Posterior cingulate gyrus (tissue), 11 donors: Measurements from ENCODE around the gene HOXC13.
A peak's percentile ranks its signal among the peaks of the same experiment; 100 is the strongest.

Experiments
- DNase-seq, 10 donors: peaks; one replicate each; pipeline versions ENCODE4 v3.0.0 to v3.0.0-alpha.2; 2020 to 2021; ENCODE audit warnings: mixed read lengths in 3 of 10
- intact Hi-C: fragments of 100-400 bp; cut with DNase I; formaldehyde crosslinking; loops from one replicate; pipeline ENCODE4 v1.15.1; 2023

The HOXC13 gene

DNA sequence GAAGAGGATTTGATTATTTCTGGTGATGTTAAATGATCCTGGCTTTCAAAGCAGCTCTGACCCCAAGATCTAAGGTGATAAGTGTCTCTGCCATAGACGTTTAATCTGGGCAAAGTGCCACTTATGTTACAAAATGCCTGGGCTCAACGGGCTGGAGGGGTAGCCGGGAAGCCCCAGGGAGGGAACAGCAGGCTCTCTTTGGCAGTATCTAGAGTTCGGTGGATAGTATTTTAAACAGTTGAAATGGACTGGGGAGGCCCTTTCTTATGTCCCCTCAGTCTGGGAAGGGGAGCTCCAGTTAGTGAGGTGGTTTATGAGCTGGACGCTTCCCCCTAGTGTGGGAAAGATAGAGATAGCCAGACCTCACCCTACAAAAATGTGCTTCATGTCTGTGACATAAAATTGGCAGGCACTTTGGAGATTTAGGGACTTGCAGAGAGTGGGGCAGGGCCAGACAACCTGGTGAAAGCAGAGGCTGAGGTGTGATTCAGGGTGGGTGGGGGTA lies 28.8 kb downstream of the HOXC13 start:
- DNase-seq = peak in 1 of 10 donors; percentile 18
- intact Hi-C loops = no loop called here

DNA sequence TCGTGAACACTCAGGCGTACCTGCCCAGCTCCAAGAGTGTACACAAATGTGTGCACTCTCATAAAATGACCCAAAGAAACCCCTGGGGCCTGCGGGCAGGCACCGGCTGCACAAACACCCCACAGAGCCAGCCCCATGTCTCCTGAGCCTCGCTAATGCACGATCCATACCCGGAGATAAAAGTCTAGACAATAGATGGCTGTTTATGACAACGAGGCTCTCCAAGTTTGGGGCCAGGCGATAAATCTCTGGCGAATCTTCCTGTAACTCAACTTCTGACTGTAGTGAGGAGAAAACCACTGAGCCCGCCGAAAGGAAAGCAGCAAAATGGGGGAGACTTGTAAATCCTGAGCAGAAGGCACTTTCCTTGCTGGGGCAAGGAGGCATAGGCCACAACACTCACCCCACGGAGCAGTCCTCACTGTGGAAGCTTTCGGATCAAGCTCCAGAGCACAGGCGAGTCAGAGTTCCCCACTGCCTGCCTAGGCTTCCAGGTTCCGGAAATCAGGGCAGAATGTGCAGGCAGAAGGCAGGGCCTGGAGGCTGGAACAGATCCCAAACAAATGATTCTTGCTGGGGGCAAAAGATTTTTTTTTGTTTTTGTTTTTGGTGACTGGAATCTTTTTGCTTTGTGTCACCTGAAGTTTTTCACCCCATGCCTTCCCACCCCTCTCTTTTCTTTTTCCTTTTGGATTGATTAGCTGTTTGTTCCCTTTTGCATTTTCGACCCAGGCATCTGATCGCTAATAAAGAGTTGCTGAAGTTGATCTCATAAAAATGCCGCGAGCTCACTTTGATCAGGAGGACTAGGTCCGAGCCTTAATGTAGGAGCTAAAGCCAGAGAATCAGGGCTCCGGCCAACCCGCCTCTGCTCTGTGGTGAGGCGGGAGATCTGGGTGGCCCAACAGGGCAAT lies 29.8 kb downstream of the HOXC13 start:
- DNase-seq = peak in 2 of 10 donors; percentile 19 to 39
- intact Hi-C loops = no loop called here

DNA sequence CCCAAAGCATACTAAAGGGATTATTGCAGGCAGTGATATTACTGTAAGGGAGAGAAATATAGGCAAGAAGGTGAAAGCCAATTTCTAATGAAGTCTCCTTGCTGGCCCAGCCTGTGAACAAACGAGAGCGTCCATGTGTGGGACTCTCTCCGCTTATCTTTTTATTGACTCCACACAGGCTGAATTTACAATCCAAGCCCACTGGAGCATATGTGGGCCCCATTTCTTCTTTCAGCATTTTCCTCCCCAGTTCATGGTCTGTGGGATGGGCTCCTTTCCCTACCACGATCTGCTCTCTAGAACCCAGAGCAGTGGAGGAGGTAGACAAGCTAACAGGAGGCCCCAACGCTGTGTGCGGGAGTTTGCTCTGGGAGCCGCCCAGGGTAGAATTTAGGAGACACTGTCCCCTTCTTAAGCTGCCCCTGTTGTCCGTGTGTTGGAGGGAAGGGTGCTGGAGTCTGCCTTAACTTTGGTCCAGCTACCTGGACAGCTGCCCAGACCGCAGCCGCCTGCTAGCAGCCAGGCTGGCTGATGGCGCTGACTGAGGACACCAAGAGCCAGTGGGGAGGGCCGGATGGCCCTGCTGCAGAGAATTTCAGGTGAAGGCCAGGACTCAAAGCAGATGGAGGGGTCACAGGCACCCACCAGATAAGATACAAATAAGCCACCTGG lies 31.1 kb downstream of the HOXC13 start:
- intact Hi-C loops = no loop called here
- peak in 2 of 10 donors; percentile 22 to 23 for DNase-seq

DNA sequence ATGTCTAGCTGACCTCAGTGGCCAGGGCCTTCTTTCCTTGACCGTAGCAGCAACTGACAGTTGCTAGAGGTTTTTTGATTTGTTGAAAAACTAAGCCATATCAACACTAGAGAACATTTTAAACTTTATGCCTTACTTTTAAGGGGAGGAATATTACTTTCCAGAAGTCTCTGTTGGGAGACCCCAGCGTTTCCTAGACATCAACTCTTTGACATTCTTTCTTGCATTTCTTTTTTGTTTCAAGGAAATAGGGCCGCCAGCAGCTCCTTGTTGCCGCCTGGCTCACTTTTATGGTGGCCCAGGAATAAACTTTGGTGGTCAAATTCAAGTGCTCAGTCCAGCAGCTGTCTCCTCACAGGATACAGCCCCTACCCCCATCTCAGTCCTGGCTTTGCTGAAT lies 31.8 kb downstream of the HOXC13 start:
- intact Hi-C loops = no loop called here
- DNase-seq = peak in 1 of 10 donors; percentile 10

DNA sequence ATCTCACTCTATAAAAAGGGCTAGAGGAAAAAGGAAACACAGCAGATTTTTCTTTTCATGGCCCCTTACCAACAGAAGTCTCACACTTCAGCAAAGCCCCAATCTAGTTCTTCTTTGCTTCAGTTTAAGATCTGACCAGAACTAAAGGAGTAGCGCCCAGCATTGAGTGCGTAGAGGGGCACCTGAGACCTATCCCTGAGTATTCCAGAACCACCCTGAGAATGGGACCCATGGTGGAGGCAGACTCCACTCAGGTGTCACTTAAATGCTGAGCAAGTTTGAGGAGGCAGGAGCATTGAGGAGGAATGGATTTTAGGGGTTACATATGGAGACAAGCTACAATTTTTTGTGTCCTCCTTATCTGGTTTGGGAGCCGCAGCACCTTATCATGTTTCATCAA lies 32.5 kb downstream of the HOXC13 start:
- intact Hi-C loops = no loop called here

DNA sequence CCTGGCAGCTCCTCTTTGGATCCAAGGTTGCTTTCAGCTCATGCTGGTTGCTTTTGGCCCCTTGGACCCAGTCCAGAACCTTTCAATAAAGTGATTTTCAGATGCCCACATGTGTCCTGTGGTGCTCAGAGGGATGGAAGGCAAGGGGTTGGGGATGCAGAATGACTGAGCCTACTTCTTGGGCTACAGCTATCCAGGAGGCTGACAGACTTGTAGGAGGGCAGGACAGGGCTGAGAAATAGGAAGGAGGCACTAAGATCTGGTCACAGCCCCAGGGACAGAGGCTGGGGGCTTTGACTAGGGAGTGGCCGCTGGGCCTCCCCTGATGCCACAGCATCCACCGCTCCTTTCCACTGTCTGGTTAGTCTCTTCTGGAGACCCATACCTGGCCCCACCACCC lies 33.1 kb downstream of the HOXC13 start:
- DNase-seq = peak in 2 of 10 donors; percentile 5 to 8
- intact Hi-C loops = no loop called here

More for the DNA sequence above, 32.5 kb downstream of the HOXC13 start:
- DNase-seq = peak in 1 of 10 donors; percentile 40

DNA sequence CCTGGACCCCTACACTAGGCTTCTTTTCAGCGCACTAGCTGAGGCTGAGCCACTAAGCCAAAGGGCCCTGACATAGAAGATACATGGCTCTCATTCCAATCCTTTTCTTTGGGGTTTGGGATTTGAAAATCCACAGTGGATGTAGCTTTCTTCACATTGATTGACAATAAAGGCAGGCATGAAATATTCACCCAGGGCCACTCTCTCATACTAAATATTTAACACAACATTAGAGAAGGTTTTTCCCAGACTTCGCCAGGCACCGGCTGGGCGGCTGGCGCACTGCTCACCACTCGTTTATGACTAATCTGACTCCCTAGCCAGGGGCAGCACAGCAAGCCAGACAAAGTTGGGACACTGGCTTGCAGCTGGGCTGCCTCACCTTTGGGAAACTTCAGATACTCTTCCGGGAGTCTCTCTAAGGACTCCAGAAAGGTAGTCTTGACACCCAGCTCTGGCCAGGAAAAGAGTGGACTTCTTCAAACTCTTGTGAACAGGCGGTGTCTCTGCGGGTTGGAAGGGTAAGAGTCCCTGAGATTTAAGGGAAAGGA lies 33.6 kb downstream of the HOXC13 start:
- peak in 3 of 10 donors; percentile 5 to 48 (median 19) for DNase-seq
- intact Hi-C loops = no loop called here

DNA sequence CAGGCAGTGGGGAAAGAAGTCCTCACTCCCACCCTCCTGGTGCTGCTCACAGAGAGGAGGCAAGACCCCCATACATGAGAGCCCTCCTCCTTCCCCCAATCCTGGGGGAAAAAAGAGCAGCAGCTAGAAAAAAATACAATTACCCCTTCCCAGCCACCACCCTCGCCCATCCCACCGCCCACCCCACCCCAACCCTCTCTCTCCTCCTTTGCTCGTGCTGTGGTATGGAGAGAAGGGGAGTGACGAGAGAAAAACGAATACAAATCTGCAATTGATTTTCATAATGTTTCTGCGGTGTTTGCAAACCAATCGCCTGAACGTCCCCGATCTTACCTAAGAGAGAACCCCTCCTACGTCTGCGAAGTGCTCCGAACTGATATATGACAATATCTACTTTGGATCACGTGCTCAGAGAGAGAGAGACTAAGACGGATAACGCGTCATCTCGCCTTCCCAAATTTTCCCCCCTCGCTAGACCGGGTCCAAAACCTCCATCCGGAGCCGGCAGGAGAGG lies 34.1 kb downstream of the HOXC13 start, which contains the start of gene HOXC11:
TSS of gene HOXC11 (plus strand) at position 405 of the 514 bp plus-strand sequence. CDS start 116 bp downstream, outside the sequence.
- DNase-seq = no peak

DNA sequence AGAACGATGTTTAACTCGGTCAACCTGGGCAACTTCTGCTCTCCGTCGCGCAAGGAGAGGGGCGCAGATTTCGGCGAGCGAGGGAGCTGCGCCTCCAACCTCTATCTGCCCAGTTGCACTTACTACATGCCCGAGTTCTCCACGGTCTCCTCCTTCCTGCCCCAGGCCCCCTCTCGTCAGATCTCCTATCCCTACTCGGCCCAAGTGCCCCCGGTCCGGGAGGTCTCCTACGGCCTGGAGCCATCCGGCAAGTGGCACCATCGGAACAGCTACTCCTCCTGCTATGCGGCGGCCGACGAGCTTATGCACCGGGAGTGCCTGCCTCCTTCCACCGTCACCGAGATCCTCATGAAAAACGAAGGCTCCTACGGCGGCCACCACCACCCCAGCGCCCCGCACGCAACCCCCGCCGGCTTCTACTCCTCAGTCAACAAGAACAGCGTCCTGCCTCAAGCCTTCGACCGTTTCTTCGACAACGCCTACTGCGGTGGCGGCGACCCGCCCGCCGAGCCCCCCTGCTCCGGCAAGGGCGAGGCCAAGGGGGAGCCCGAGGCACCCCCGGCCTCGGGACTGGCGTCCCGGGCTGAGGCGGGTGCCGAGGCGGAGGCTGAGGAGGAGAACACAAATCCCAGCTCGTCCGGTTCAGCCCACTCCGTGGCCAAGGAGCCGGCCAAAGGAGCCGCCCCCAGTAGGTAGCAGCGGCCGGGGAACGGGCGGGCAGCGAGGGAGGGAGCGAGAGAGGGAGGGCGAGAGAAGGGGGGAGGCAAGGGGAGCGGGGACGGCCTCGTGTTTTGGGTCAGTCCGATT lies 34.8 kb downstream of the HOXC13 start:
- peak in 3 of 10 donors; percentile 47 to 76 (median 58) for DNase-seq
- intact Hi-C loops = no loop called here

More for the DNA sequence above, 34.1 kb downstream of the HOXC13 start, which contains the start of gene HOXC11:
- intact Hi-C loops = no loop called here

DNA sequence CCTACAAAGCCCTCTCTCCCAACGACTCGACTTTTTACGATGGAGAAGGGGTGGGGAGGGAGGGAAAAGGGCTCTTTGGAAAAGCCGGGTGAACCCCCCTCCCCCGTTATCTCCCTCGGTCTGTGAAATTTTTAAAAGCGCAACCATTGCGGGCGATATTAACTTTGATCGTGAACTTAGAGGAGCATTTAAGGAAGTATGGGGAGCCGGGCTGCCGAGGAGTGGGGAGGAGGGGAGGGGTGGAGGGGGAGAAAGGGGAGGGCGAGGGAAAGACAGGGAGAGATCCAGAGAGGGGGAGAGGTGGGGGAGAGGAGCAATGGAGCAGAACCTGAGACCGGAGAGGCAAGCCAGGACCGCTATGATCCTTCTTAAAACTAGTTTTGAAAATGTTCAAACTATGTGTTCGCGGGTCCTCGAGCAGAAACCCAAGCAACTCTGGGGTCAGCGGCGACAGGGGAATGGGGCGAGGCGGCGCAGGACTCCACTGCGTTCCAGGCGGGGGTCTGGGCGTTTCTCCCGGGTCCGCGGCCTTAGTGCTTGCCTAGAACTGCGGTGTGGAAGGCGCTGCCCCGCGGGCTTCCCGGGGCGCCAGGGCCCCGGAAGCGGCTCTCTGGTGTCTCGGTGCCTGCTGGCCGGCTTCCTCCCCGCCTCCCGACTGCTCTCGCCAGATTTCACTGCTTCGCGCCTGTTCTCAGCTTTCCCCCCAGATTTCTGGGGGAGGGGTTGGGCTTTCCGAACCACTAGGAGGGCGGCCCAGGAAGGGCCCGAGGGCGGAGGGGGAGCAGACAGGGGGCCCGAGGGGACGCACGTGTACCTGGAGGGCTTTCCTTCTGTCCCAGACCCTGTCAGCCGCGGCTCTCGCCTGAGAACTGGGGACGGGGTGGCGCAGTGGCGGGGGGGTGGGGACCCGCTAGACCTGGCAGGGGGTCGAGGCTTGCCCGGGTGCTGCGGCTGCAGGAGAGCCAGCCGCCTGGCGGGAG lies 35.7 kb downstream of the HOXC13 start, which contains the start of gene HOTAIR:
TSS of gene HOTAIR (minus strand) at position 871 of the 980 bp plus-strand sequence.
- intact Hi-C loops = no loop called here
- peak in 3 of 10 donors; percentile 40 to 57 (median 48) for DNase-seq

DNA sequence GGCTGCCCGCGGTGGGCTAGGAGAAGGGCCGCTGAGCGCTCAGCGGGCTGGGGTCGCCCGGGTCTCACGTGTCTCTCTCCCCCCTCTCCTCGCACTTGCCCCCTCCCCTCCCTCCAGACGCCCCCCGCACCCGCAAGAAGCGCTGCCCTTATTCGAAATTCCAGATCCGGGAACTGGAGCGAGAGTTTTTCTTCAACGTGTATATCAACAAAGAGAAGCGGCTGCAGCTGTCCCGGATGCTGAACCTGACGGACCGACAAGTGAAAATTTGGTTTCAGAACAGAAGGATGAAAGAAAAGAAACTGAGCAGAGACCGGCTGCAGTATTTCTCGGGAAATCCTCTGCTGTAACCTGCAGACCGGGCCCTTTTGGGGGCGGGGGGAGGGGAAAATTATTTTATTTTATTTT lies 36.4 kb downstream of the HOXC13 start:
- peak in 1 of 10 donors; percentile 38 for DNase-seq

DNA sequence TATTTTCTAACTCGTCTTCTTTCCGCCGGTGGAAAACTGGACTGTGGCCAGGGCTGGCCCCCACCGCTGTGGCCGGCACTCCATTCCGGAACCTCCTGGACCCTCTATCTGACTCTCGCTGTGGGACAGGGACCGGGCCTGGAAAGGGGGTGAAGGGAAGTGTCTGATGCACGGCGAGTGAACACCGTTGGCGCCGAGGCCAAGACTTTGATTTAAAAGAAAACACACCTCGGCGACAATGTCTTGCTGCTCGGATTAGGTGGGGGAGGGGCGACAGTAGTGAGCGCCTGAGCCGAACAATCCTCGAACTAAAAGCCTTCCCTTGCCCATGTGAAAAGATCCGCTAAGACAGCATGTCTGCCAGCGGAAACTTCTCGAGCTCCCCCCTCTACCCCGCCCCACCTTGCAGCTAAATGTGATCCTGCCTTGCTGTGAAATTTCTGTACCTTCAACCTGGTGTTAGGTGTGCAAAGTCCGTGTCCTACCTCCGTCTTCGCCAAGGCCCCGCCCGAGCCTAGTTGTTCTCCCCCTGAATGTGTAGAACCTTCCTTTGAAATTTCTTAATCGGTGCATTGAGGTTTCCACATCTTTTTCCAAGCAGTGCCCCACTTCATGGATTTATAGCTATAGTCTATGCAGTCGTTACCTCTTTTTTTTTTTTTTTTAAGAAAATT lies 37.0 kb downstream of the HOXC13 start:
- peak in 2 of 10 donors; percentile 46 to 47 for DNase-seq
- intact Hi-C loops = no loop called here

More for the DNA sequence above, 36.4 kb downstream of the HOXC13 start:
- intact Hi-C loops = no loop called here

DNA sequence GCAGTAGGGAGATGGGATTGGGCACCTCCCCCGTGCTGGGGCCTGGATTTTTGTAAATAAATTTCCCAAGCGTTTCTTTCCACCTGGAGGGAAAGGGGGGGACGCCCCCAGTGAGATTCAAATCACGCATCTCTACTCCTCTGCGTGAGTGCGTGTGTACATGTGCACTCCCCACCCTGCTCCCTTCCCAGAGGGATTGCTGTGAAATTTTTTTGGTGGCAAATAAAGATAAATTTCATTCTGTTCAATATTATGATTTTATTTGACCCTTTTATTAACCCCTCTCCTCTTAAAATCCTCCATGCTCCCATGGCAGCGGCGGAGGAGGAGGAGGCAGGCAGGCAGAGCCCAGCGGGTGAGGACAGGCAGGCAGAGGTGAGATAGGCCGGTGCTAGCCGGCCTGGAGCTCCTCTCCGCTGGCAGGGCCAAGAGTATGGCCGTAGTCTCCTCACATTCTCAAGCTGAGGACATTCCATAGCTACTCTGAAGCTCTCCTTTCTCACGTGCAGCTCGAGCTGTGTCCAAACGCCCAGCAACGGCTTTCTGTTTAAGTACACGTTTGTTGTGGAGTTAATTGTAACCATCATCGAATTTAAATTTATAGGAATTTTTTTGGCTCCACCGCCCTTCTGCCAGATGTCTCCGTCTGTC lies 37.7 kb downstream of the HOXC13 start:
- peak in 2 of 10 donors; percentile 22 to 36 for DNase-seq
- intact Hi-C loops = no loop called here

DNA sequence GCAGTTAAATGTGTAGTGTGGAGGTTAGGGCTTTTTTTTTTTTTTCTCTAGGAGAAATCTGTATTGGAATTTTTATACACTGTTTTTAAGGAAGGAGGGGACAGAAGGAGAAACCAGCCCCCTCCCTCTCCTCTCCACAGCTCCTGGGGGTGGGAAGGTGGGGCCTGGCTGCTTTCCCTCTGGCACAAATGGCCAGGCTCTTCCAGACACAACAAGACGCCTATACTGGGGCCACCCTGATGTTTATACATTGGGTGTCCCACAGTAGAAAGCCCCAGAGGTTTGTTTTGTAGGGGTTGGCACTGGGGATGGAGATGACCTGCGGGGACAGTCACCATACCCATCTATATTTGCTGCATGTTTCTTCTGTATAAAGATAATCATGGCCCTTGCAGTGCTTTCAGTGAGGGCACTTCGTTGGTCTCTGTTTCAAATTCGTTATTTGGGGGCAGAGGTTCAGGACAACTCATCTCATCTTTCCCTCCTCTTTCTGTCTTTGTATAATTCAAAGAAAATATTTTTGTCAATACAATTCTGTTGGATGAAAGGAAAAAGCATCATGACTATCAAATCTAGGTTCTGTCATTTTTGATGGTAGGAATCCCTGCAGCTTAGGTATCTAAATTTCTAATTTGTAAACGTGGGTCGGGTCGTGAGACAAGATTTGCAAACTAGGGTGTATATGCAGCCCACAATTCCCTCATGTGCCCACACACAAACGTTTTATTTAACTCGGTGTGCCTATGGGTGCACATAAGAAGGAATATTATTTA lies 38.4 kb downstream of the HOXC13 start:
- intact Hi-C loops = no loop called here
- DNase-seq = peak in 1 of 10 donors; percentile 2

DNA sequence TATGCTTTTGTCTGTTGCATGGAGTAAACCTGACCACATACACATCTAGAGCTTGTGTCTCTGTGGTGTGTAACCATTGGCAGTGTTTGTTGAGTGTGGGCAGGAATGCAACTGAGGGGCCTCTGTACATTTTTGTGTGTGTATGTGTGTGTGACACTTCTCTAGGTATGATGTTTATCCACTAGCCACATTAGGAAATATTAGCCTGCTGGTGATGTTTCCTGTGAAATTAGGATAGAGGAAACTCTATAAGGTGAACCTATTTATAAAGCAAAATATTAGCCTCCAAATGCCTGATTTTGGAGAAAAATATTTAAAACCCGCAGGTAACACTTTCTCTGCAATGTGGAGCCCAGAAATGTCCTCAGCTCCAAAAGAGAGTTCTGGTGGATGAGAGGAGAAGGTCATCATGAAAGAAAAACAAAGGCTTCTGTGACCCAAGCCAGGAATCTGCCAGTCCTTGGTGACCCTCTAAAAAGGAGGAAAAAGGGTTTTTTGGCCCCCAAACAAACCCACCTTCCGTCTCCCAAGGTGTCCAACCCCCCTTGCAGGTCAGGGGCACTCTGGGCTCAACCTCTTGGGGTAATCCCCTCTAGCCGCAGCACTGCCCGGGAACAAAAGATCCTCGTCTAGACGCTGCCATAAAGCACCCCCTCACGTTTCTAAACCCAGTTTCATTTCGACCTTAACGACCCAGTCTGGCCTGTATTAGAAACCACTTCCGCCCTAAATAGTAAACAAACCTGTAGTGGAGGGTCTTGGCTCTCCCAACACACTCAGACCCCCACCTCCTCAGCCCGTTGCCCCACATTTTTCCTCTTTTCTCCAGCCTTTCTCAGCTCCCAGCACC lies 39.2 kb downstream of the HOXC13 start:
- DNase-seq = peak in 1 of 10 donors; percentile 6
- intact Hi-C loops = no loop called here
